GM12878 (cell line): ENCODE results near the gene NEK1. TPM values are rescaled to one million over a fixed set of nuclear protein-coding genes. Genes with fewer than 3 reads are reported as not detected.
A peak's percentile ranks its signal among the peaks of the same experiment; 100 is the strongest.

Experiments used
- ATAC-seq: fragments of 200-7000 bp; cut with Tn5 transposase; 3 replicates; pipeline ENCODE4 v1.9.1; 2020; ENCODE audit warnings: mild to moderate bottlenecking, moderate library complexity
- Bru-seq: library from RNA; stranded (reverse); fragments of 400-500 nt; gene quantifications from one replicate; lab custom pipeline; 2021; lab: Mats Ljungman, UMichigan
- BruChase-seq, 2 experiments: library from RNA; stranded (reverse); fragments of 400-500 nt; gene quantifications; one replicate each; lab custom pipeline; 2021; lab: Mats Ljungman, UMichigan
- BruUV-seq: library from RNA; stranded (reverse); fragments of 400-500 nt; replicated peaks from 2 replicates; lab custom pipeline; 2021; lab: Mats Ljungman, UMichigan
- CTCF ChIA-PET: fragments of 300-600 bp; sonication (Branson Sonifier 250); formaldehyde crosslinking; extraction: SDS; loops from one replicate; lab custom pipeline; 2021; ENCODE audit warnings: inconsistent platforms; lab: Yijun Ruan, JAX
- POLR2A ChIA-PET: fragments of 350-600 bp; formaldehyde crosslinking; extraction: SDS; loops from one replicate; lab custom pipeline; 2021; ENCODE audit warnings: inconsistent platforms; lab: Charles Lee
- RAD21 ChIA-PET: fragments of 300-600 bp; sonication (Branson Sonifier 250); formaldehyde crosslinking; loops from one replicate; lab custom pipeline; 2023; ENCODE audit warnings: antibody characterized with exemption; ENCODE audit not compliant: unreplicated experiment; lab: Charles Lee
- SMC1A ChIA-PET: fragments of 300-600 bp; sonication (Branson Sonifier 250); formaldehyde crosslinking; loops from one replicate; lab custom pipeline; 2023; ENCODE audit not compliant: unreplicated experiment, uncharacterized antibody; lab: Charles Lee
- DNase-seq: peaks from one replicate; pipeline ENCODE4 v3.0.0-alpha.2; 2011; ENCODE audit warnings: low read depth, low spot score
- FAIRE-seq: peaks from 3 replicates; lab custom pipeline; 2011; peaks lifted over from hg19 to GRCh38; lab: Jason Lieb, UNC
- H2AFZ ChIP-seq: 2 replicates; pipeline ENCODE4 v1.6.0; 2011; ENCODE audit warnings: low read depth, low read length, control low read depth; ENCODE audit not compliant: control insufficient read depth
- H3K27ac ChIP-seq: 2 replicates; pipeline ENCODE4 v1.5.1; 2011; ENCODE audit warnings: control low read depth; ENCODE audit not compliant: control insufficient read depth, insufficient read depth
- H3K27me3 ChIP-seq, 2 experiments: replicated peaks in 1 of 2; 2 replicates each; pipeline versions ENCODE4 v1.6.0 to v1.6.1; 2011; ENCODE audit warnings: low read length in 1 of 2; ENCODE audit not compliant: control insufficient read depth in 2 of 2, insufficient read depth in 2 of 2
- H3K36me3 ChIP-seq, 2 experiments: 2 replicates each; pipeline ENCODE4 v1.5.1; 2011; ENCODE audit warnings: low read length in 1 of 2; ENCODE audit not compliant: control insufficient read depth in 2 of 2, insufficient read depth in 2 of 2
- H3K4me1 ChIP-seq: 2 replicates; pipeline ENCODE4 v1.6.1; 2011; ENCODE audit warnings: mild to moderate bottlenecking, low read length, moderate library complexity, mixed read lengths; ENCODE audit not compliant: control insufficient read depth, insufficient read depth
- H3K4me2 ChIP-seq: 2 replicates; pipeline ENCODE4 v1.6.0; 2011; ENCODE audit warnings: control low read depth; ENCODE audit not compliant: control insufficient read depth, insufficient read depth
- H3K4me3 ChIP-seq: fragments of 200-600 bp; sonication (generic); 2 replicates; pipeline ENCODE4 v1.5.1; 2016
- H3K79me2 ChIP-seq: 2 replicates; pipeline ENCODE4 v1.6.0; 2011; ENCODE audit warnings: low read length; ENCODE audit not compliant: control insufficient read depth, insufficient read depth
- H3K9ac ChIP-seq: 2 replicates; pipeline ENCODE4 v1.8.0; 2011; ENCODE audit warnings: low read length, control low read depth, mixed read lengths; ENCODE audit not compliant: control insufficient read depth, insufficient read depth
- H3K9me3 ChIP-seq: replicated peaks from 3 replicates; pipeline ENCODE4 v1.5.1; 2011; ENCODE audit warnings: mild to moderate bottlenecking, low read length; ENCODE audit not compliant: control insufficient read depth, insufficient read depth
- H4K20me1 ChIP-seq: 2 replicates; pipeline ENCODE4 v1.6.0; 2011; ENCODE audit not compliant: control insufficient read depth, insufficient read depth
- BRCA1 ChIP-seq: IDR thresholded peaks from 2 replicates; pipeline ENCODE4 v1.6.1; 2011; ENCODE audit warnings: low read depth, low read length, improper control_type of control experiment
- CBX5 ChIP-seq: sonication (generic); IDR thresholded peaks from 2 replicates; pipeline ENCODE4 v1.6.1; 2016; ENCODE audit warnings: low read depth, moderate library complexity, mild to moderate bottlenecking, inconsistent platforms
- FOXM1 ChIP-seq: IDR thresholded peaks from 2 replicates; pipeline ENCODE4 v1.6.1; 2012; ENCODE audit warnings: low read depth, mild to moderate bottlenecking, inconsistent platforms, low read length, moderate library complexity
- IRF4 ChIP-seq: IDR thresholded peaks from 2 replicates; pipeline ENCODE4 v1.6.1; 2011; ENCODE audit warnings: low read depth, low read length
- JUNB ChIP-seq: IDR thresholded peaks from 2 replicates; pipeline ENCODE4 v1.6.1; 2016; ENCODE audit warnings: antibody characterized with exemption, mild to moderate bottlenecking
- NFIC ChIP-seq: IDR thresholded peaks from 2 replicates; pipeline ENCODE4 v1.6.1; 2012; ENCODE audit warnings: low read depth, mild to moderate bottlenecking, inconsistent platforms, low read length, moderate library complexity
- NR2C2 ChIP-seq: IDR thresholded peaks from 2 replicates; pipeline ENCODE4 v1.6.1; 2011; ENCODE audit warnings: borderline replicate concordance, low read depth; ENCODE audit not compliant: control insufficient read depth, insufficient read length
- POLR2A ChIP-seq: IDR thresholded peaks from 2 replicates; pipeline ENCODE4 v1.6.1; 2011; ENCODE audit warnings: low read depth, mild to moderate bottlenecking, low read length
- POLR2AphosphoS5 ChIP-seq: IDR thresholded peaks from 2 replicates; pipeline ENCODE4 v1.6.1; 2011; ENCODE audit warnings: mild to moderate bottlenecking, low read length, inconsistent platforms
- USF2 ChIP-seq: IDR thresholded peaks from 2 replicates; pipeline ENCODE4 v1.6.1; 2011; ENCODE audit warnings: low read depth, low read length, improper control_type of control experiment, borderline replicate concordance
- WGBS: methylation state at CpG from one replicate; pipeline ENCODE4 v1.1.6; 2016; ENCODE audit warnings: low lambda C conversion rate; ENCODE audit not compliant: insufficient replicate concordance, insufficient coverage; ENCODE audit errors: missing lambda C conversion rate; 5-methylcytosine and 5-hydroxymethylcytosine counted together
- in situ Hi-C: fragments of 300-500 bp; cut with MboI; formaldehyde crosslinking; loops from 9 replicates; pipeline ENCODE4 v1.14.3; 2018; ENCODE audit warnings: mixed read lengths
- intact Hi-C: fragments of 100-400 bp; cut with micrococcal nuclease; formaldehyde crosslinking; loops from one replicate; pipeline ENCODE4 v1.14.2; 2022; ENCODE audit not compliant: unreplicated experiment
- long read RNA-seq, 2 experiments: library from polyadenylated mRNA; unstranded; transcript quantifications; one replicate each; pipeline ENCODE4 v2.0.0, GENCODE V29; 2019 to 2020
- polyA minus RNA-seq, 3 experiments: library from RNA; depleted of rRNA, polyadenylated mRNA; stranded (reverse); fragments of >200 nt; gene quantifications; 2 replicates each; pipeline ENCODE4 v1.2.3, GENCODE V29; 2011
- polyA plus RNA-seq, 11 experiments: library from polyadenylated mRNA; depleted of rRNA in 4 of 11; unstranded in 6 of 11; stranded (reverse) in 5 of 11; fragments of >200 nt; fragmentation: Nextera tagmentation in 4 of 11; fragmentation: Illumina TruSeq in 1 of 11; extraction: Ambion mirVana in 4 of 11; extraction: Trizol in 1 of 11; gene quantifications; 1 replicate in 1 of 11; 2 replicates in 10 of 11; pipeline versions ENCODE4 v1.2.1 to v1.2.3, GENCODE V29; 2011 to 2016; ENCODE audit warnings: inconsistent platforms in 2 of 11, missing spikeins in 2 of 11, low read depth in 1 of 11
- total RNA-seq, 4 experiments: library from RNA; depleted of rRNA in 3 of 4; stranded (reverse); fragments of >200 nt in 3 of 4; fragmentation: Illumina TruSeq in 1 of 4; extraction: Trizol in 1 of 4; gene quantifications; 2 replicates each; pipeline versions ENCODE4 v1.2.1 to v1.2.3, GENCODE V29; 2013 to 2021
- TF ChIP-seq, protein P1 (sequence below): fragments of 450-650 bp; IDR thresholded peaks from 2 replicates; pipeline ENCODE4 v1.6.1; 2017; ENCODE audit warnings: borderline replicate concordance
- TF ChIP-seq, protein P2 (sequence below): IDR thresholded peaks from 2 replicates; pipeline ENCODE4 v1.6.1; 2012; ENCODE audit warnings: mild to moderate bottlenecking, low read depth, low read length

The NEK1 gene
- total RNA-seq (2013; cell fraction: nucleolus; rRNA removed), result 38.5 and 41.8 TPM in 2 replicates
- total RNA-seq (2014; rRNA removed) (5.7 and 7.6 TPM in 2 replicates), total RNA-seq (2014; rRNA removed; fragmentation: Illumina TruSeq; extraction: Trizol) (6.7 and 7.2 TPM in 2 replicates), total RNA-seq (2021) (9.5 and 10.3 TPM in 2 replicates), polyA plus RNA-seq (2011; rRNA removed) (11.0 and 18.1 TPM in 2 replicates), polyA plus RNA-seq (2014; fragmentation: Illumina TruSeq; extraction: Trizol) (8.3 and 10.4 TPM in 2 replicates), polyA plus RNA-seq (2014; fragmentation: Nextera tagmentation; extraction: Ambion mirVana) (1 to 10 TPM; 4.9 to 5.1 TPM), polyA plus RNA-seq (2014; rRNA removed) (3.3 and 5.1 TPM in 2 replicates), polyA plus RNA-seq (2016; fragmentation: Nextera tagmentation; extraction: Ambion mirVana) (10 to 100 TPM; 12.9 to 16.1 TPM), polyA minus RNA-seq (2011; rRNA and poly(A)+ RNA removed) (14.3 and 19.7 TPM in 2 replicates), Bru-seq, nascent RNA (percentile 66 among the genes with signal in this experiment), BruChase-seq, experiment 1, labeled RNA remaining after a 6-hour chase (percentile 71 among the genes with signal in this experiment), BruChase-seq, experiment 2, labeled RNA remaining after a 2-hour chase (percentile 75 among the genes with signal in this experiment)
- 1.8 TPM for polyA plus RNA-seq (2011; ENCODE audit: low read depth)
- 3.2 and 3.6 TPM in 2 replicates for polyA plus RNA-seq (2011; cell fraction: cytosol; rRNA removed)
- 8.5 and 9.1 TPM in 2 replicates for polyA plus RNA-seq (2011; cell fraction: nucleus; rRNA removed)
- 3.7 and 4.8 TPM in 2 replicates for polyA plus RNA-seq (2012)
- polyA minus RNA-seq (2011; cell fraction: cytosol; rRNA and poly(A)+ RNA removed), result 6.0 and 6.2 TPM in 2 replicates
- 24.2 and 42.8 TPM in 2 replicates for polyA minus RNA-seq (2011; cell fraction: nucleus; rRNA and poly(A)+ RNA removed)
- long read RNA-seq, experiment 1, partial matches to known transcripts, result 8 of 12 reads
- long read RNA-seq, experiment 1, other reads (novel, unspliced or antisense), result 4 of 12 reads
- long read RNA-seq, experiment 2, partial matches to known transcripts, result 87 of 108 reads
- long read RNA-seq, experiment 2, other reads (novel, unspliced or antisense), result 21 of 108 reads

GRCh38 chr4:169611991-169612870 lies at the start of gene NEK1:
NEK1 (minus strand) TSS chr4:169612583; CDS start chr4:169602630, 9,953 bp downstream.
- ChIA-PET RAD21 (interaction anchor here (0.7 to 2.6 kb wide), 17 partner anchors 13 to 648 kb away, joined by 3 to 32 read pairs (median 4); no protein-coding TSS in a partner anchor), CTCF (interaction anchor here (0.6 to 4.4 kb wide), 38 partner anchors 9 to 1316 kb away, joined by 3 to 44 read pairs (median 5); partner anchors contain the start of genes CBR4, CLCN3 and HPF1), POLR2A (interaction anchor here (0.5 to 2.4 kb wide), 9 partner anchors 8 to 373 kb away, joined by 3 to 9 read pairs (median 4); partner anchors contain the start of gene HPF1), SMC1A (interaction anchor here (0.9 to 4.5 kb wide), 23 partner anchors 9 to 613 kb away, joined by 3 to 24 read pairs (median 5); partner anchors contain the start of gene CLCN3)
- DNase-seq (peak; percentile 62), FAIRE-seq (peak; percentile 69), ATAC-seq (peak; percentile 94)
- Histone ChIP-seq H3K4me1 (peaks cover 3% of the 10 kb centered on the region), H3K27ac (peak within 1 kb of the TSS; percentile 96), H3K79me2 (peaks cover 17% of the 10 kb centered on the region), H3K4me3 (peak within 1 kb of the TSS; percentile 67), H4K20me1 (no peaks in the 10 kb centered on the region), H3K9me3 (no peaks in the 10 kb centered on the region), H3K9ac (peak within 1 kb of the TSS; percentile 93), H3K4me2 (peak within 1 kb of the TSS; percentile 94), H3K36me3 (peaks cover 0 to 3% of the 10 kb centered on the region in 2 experiments; a peak in 1 of 4 replicates), H2AFZ (peak within 1 kb of the TSS; percentile 99), H3K27me3 (no peaks in the 10 kb centered on the region)
- WGBS, result under 1% methylated on average over 52 of the region's 61 CpGs
- intact Hi-C loops (loop anchor here (2.0 to 5.0 kb wide), 5 partner anchors 111 to 435 kb away; partner anchors contain the start of genes HPF1 and MFAP3L), in situ Hi-C loops (no loop called here)
- BruUV-seq, result TSS peak; percentile 74
- TF ChIP-seq USF2 (no peak), IRF4 (0 out of 2 replicates have a peak, but pooled peaks have one; percentile 18), BRCA1 (no peak; the same call in 1 of the 2 replicates), JUNB (no peak), CBX5 (peak; percentile 80; the same call in 1 of the 2 replicates), NR2C2 (no peak), POLR2AphosphoS5 (peak; percentile 93), NFIC (no peak), POLR2A (peak; percentile 92), FOXM1 (no peak)
- TF ChIP-seq, protein P1, sequence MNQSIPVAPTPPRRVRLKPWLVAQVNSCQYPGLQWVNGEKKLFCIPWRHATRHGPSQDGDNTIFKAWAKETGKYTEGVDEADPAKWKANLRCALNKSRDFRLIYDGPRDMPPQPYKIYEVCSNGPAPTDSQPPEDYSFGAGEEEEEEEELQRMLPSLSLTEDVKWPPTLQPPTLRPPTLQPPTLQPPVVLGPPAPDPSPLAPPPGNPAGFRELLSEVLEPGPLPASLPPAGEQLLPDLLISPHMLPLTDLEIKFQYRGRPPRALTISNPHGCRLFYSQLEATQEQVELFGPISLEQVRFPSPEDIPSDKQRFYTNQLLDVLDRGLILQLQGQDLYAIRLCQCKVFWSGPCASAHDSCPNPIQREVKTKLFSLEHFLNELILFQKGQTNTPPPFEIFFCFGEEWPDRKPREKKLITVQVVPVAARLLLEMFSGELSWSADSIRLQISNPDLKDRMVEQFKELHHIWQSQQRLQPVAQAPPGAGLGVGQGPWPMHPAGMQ, result no peak
- TF ChIP-seq, protein P2, sequence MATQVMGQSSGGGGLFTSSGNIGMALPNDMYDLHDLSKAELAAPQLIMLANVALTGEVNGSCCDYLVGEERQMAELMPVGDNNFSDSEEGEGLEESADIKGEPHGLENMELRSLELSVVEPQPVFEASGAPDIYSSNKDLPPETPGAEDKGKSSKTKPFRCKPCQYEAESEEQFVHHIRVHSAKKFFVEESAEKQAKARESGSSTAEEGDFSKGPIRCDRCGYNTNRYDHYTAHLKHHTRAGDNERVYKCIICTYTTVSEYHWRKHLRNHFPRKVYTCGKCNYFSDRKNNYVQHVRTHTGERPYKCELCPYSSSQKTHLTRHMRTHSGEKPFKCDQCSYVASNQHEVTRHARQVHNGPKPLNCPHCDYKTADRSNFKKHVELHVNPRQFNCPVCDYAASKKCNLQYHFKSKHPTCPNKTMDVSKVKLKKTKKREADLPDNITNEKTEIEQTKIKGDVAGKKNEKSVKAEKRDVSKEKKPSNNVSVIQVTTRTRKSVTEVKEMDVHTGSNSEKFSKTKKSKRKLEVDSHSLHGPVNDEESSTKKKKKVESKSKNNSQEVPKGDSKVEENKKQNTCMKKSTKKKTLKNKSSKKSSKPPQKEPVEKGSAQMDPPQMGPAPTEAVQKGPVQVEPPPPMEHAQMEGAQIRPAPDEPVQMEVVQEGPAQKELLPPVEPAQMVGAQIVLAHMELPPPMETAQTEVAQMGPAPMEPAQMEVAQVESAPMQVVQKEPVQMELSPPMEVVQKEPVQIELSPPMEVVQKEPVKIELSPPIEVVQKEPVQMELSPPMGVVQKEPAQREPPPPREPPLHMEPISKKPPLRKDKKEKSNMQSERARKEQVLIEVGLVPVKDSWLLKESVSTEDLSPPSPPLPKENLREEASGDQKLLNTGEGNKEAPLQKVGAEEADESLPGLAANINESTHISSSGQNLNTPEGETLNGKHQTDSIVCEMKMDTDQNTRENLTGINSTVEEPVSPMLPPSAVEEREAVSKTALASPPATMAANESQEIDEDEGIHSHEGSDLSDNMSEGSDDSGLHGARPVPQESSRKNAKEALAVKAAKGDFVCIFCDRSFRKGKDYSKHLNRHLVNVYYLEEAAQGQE, result no peak
